Measurements from ENCODE around the gene CPA5.

Gene CPA5

GRCh38 chr7:130356876-130357611 is 12.4 kb downstream of the CPA5 start:
- no peak overlapping the region for H3K27ac ChIP-seq (replicated peaks)
- peak; percentile 13 to 34 for DNase-seq (ENCODE audit: low read depth in 1 of 2, low spot score in 1 of 2)
- H3K27me3 ChIP-seq (ENCODE audit: insufficient read depth, poor library complexity, severe bottlenecking) = no peaks in the 10 kb centered on the region
- H3K4me3 ChIP-seq (replicated peaks; ENCODE audit: insufficient read depth, low read length) = no peak overlapping the region
- TF ChIP-seq POLR2AphosphoS5 (IDR thresholded peaks at IDR 0.05; ENCODE audit: low read depth) = no peak

GRCh38 chr7:130358471-130358870 is 13.9 kb downstream of the CPA5 start:
- Histone ChIP-seq H3K27ac (replicated peaks) (no peak overlapping the region), H3K4me3 (replicated peaks; ENCODE audit: insufficient read depth, low read length) (no peak overlapping the region), H3K27me3 (ENCODE audit: insufficient read depth, poor library complexity, severe bottlenecking) (no peaks in the 10 kb centered on the region)
- no peak for DNase-seq (ENCODE audit: low read depth in 1 of 2, low spot score in 1 of 2)
- TF ChIP-seq POLR2AphosphoS5 (IDR thresholded peaks at IDR 0.05; ENCODE audit: low read depth) = no peak
- no peak for TF ChIP-seq SPI1 (IDR thresholded peaks at IDR 0.05; ENCODE audit: borderline replicate concordance, low read depth)
- TF ChIP-seq, protein P1, sequence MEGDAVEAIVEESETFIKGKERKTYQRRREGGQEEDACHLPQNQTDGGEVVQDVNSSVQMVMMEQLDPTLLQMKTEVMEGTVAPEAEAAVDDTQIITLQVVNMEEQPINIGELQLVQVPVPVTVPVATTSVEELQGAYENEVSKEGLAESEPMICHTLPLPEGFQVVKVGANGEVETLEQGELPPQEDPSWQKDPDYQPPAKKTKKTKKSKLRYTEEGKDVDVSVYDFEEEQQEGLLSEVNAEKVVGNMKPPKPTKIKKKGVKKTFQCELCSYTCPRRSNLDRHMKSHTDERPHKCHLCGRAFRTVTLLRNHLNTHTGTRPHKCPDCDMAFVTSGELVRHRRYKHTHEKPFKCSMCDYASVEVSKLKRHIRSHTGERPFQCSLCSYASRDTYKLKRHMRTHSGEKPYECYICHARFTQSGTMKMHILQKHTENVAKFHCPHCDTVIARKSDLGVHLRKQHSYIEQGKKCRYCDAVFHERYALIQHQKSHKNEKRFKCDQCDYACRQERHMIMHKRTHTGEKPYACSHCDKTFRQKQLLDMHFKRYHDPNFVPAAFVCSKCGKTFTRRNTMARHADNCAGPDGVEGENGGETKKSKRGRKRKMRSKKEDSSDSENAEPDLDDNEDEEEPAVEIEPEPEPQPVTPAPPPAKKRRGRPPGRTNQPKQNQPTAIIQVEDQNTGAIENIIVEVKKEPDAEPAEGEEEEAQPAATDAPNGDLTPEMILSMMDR (IDR thresholded peaks at IDR 0.05; ENCODE audit: insufficient read depth, low read length) = no peak
- TF ChIP-seq, protein P2, sequence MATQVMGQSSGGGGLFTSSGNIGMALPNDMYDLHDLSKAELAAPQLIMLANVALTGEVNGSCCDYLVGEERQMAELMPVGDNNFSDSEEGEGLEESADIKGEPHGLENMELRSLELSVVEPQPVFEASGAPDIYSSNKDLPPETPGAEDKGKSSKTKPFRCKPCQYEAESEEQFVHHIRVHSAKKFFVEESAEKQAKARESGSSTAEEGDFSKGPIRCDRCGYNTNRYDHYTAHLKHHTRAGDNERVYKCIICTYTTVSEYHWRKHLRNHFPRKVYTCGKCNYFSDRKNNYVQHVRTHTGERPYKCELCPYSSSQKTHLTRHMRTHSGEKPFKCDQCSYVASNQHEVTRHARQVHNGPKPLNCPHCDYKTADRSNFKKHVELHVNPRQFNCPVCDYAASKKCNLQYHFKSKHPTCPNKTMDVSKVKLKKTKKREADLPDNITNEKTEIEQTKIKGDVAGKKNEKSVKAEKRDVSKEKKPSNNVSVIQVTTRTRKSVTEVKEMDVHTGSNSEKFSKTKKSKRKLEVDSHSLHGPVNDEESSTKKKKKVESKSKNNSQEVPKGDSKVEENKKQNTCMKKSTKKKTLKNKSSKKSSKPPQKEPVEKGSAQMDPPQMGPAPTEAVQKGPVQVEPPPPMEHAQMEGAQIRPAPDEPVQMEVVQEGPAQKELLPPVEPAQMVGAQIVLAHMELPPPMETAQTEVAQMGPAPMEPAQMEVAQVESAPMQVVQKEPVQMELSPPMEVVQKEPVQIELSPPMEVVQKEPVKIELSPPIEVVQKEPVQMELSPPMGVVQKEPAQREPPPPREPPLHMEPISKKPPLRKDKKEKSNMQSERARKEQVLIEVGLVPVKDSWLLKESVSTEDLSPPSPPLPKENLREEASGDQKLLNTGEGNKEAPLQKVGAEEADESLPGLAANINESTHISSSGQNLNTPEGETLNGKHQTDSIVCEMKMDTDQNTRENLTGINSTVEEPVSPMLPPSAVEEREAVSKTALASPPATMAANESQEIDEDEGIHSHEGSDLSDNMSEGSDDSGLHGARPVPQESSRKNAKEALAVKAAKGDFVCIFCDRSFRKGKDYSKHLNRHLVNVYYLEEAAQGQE (IDR thresholded peaks at IDR 0.05; ENCODE audit: insufficient replicate concordance, low read depth) = no peak
- no peak for TF ChIP-seq GABPA (IDR thresholded peaks at IDR 0.05; ENCODE audit: low read depth)

DNA sequence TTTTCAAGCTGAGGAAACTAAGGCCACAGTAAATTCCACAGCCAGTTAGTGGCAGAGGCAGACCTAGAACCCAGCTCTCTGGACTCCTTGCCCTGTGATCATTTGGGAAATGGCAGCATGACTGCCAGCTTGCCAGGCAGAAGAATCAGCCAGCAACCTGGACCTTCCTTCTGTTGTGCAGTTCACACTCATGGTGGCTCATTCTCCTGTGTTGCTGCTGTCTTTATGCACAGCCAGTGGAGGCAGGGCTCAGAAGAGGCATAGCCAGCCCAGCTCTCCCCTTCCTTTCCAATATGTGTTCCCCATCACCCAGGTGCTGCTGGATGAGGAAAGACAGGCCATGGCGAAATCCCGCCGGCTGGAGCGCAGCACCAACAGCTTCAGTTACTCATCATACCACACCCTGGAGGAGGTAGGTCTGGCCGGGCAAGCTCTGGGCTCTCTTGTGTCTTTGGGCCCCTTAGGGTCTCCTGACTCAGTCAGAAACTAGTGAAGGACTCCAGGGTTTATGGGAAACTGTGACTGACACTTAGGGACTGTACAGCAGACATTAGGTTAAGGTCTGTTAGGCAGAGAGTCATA is 14.8 kb downstream of the CPA5 start:
- TF ChIP-seq, protein P1 (IDR thresholded peaks at IDR 0.05; ENCODE audit: insufficient read depth, low read length) = no peak
- TF ChIP-seq POLR2AphosphoS5 (IDR thresholded peaks at IDR 0.05; ENCODE audit: low read depth) = no peak
- TF ChIP-seq, protein P2 (IDR thresholded peaks at IDR 0.05; ENCODE audit: insufficient replicate concordance, low read depth) = no peak
- no peak for TF ChIP-seq SPI1 (IDR thresholded peaks at IDR 0.05; ENCODE audit: borderline replicate concordance, low read depth)
- TF ChIP-seq GABPA (IDR thresholded peaks at IDR 0.05; ENCODE audit: low read depth) = no peak
- H3K4me3 ChIP-seq (replicated peaks; ENCODE audit: insufficient read depth, low read length) = no peak overlapping the region
- no peak overlapping the region for H3K27ac ChIP-seq (replicated peaks)
- no peaks in the 10 kb centered on the region for H3K27me3 ChIP-seq (ENCODE audit: insufficient read depth, poor library complexity, severe bottlenecking)
- no peak for DNase-seq (ENCODE audit: low read depth in 1 of 2, low spot score in 1 of 2)

DNA sequence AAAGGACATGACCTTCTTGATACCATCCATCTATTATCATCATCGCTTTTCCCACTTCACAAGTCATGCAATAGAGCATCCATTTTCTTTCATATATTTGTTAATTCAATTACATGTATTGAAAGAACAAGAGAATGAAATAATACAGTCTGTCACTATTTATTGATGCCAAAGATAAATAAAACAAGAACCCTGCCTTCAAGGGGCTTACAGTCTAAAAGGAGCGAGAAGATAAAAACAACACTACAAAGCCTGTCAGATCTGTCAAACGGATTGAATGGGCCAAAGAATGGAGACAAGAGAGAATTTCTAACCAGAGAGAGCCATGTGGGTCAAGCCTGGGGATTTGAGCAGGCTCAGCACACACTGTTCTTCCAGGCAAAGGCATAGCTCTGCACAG is 15.9 kb downstream of the CPA5 start:
- TF ChIP-seq GABPA (IDR thresholded peaks at IDR 0.05; ENCODE audit: low read depth) (no peak), POLR2AphosphoS5 (IDR thresholded peaks at IDR 0.05; ENCODE audit: low read depth) (no peak)
- TF ChIP-seq, protein P2 (IDR thresholded peaks at IDR 0.05; ENCODE audit: insufficient replicate concordance, low read depth) = no peak
- no peaks in the 10 kb centered on the region for H3K27me3 ChIP-seq (ENCODE audit: insufficient read depth, poor library complexity, severe bottlenecking)
- DNase-seq (ENCODE audit: low read depth in 1 of 2, low spot score in 1 of 2) = no peak
- H3K4me3 ChIP-seq (replicated peaks; ENCODE audit: insufficient read depth, low read length) = no peak overlapping the region
- H3K27ac ChIP-seq (replicated peaks) = no peak overlapping the region
